HEK293 (cell line): ENCODE data around the gene CLIP3.

Source experiments
- EGR2 ChIP-seq: fragments of 450-650 bp; formaldehyde crosslinking; IDR thresholded peaks from 2 replicates; pipeline ENCODE4 v1.5.1; 2016; ENCODE audit warnings: low read depth, missing biosample characterization, missing genetic modification characterization
- GLI2 ChIP-seq: fragments of 450-650 bp; formaldehyde crosslinking; IDR thresholded peaks from 2 replicates; pipeline ENCODE4; 2017; ENCODE audit warnings: missing biosample characterization, missing genetic modification characterization, low read depth, borderline replicate concordance
- GLIS1 ChIP-seq: fragments of 450-650 bp; formaldehyde crosslinking; IDR thresholded peaks from 2 replicates; pipeline ENCODE4 v1.5.1; 2016; ENCODE audit warnings: missing biosample characterization, missing genetic modification characterization
- GLIS2 ChIP-seq: fragments of 450-650 bp; formaldehyde crosslinking; IDR thresholded peaks from 2 replicates; pipeline ENCODE4 v1.5.1; 2016; ENCODE audit warnings: missing biosample characterization, missing genetic modification characterization
- KLF10 ChIP-seq: fragments of 450-650 bp; IDR thresholded peaks from 2 replicates; pipeline ENCODE4 v1.5.1; 2018; ENCODE audit warnings: missing biosample characterization, mild to moderate bottlenecking, missing genetic modification characterization
- KLF16 ChIP-seq: fragments of 450-650 bp; formaldehyde crosslinking; IDR thresholded peaks from 2 replicates; pipeline ENCODE4 v1.5.1; 2017; ENCODE audit warnings: missing biosample characterization, missing genetic modification characterization
- KLF7 ChIP-seq: fragments of 450-650 bp; formaldehyde crosslinking; IDR thresholded peaks from 2 replicates; pipeline ENCODE4 v1.5.1; 2016; ENCODE audit warnings: missing biosample characterization, missing genetic modification characterization, borderline replicate concordance
- ZFP69B ChIP-seq: fragments of 450-650 bp; formaldehyde crosslinking; IDR thresholded peaks from 2 replicates; pipeline ENCODE4 v1.5.1; 2016; ENCODE audit warnings: missing biosample characterization, missing genetic modification characterization
- ZNF121 ChIP-seq: fragments of 450-650 bp; formaldehyde crosslinking; IDR thresholded peaks from 2 replicates; pipeline ENCODE4 v1.5.1; 2016; ENCODE audit warnings: missing biosample characterization, missing genetic modification characterization
- ZNF138 ChIP-seq: fragments of 450-650 bp; formaldehyde crosslinking; IDR thresholded peaks from 2 replicates; pipeline ENCODE4 v1.5.1; 2016; ENCODE audit warnings: missing biosample characterization, missing genetic modification characterization, borderline replicate concordance
- ZNF146 ChIP-seq: fragments of 450-650 bp; formaldehyde crosslinking; IDR thresholded peaks from 2 replicates; pipeline ENCODE4 v1.5.1; 2016; ENCODE audit warnings: missing biosample characterization, missing genetic modification characterization
- ZNF24 ChIP-seq: fragments of 450-650 bp; formaldehyde crosslinking; IDR thresholded peaks from 2 replicates; pipeline ENCODE4 v1.5.1; 2016; ENCODE audit warnings: missing biosample characterization, missing genetic modification characterization
- ZNF324 ChIP-seq: fragments of 450-650 bp; formaldehyde crosslinking; IDR thresholded peaks from 2 replicates; pipeline ENCODE4 v1.5.1; 2016; ENCODE audit warnings: missing biosample characterization, missing genetic modification characterization
- ZNF423 ChIP-seq: fragments of 450-650 bp; formaldehyde crosslinking; IDR thresholded peaks from 2 replicates; pipeline ENCODE4 v1.5.1; 2016; ENCODE audit warnings: missing biosample characterization, missing genetic modification characterization
- ZNF501 ChIP-seq: fragments of 450-650 bp; formaldehyde crosslinking; IDR thresholded peaks from 2 replicates; pipeline ENCODE4 v1.5.1; 2016; ENCODE audit warnings: missing biosample characterization, missing genetic modification characterization
- ZNF600 ChIP-seq: fragments of 450-650 bp; formaldehyde crosslinking; IDR thresholded peaks from 2 replicates; pipeline ENCODE4 v1.5.1; 2016; ENCODE audit warnings: missing biosample characterization, missing genetic modification characterization
- ZNF76 ChIP-seq: fragments of 450-650 bp; formaldehyde crosslinking; IDR thresholded peaks from 2 replicates; pipeline ENCODE4; 2016; ENCODE audit warnings: low read depth, missing biosample characterization, missing genetic modification characterization, borderline replicate concordance
- ZNF792 ChIP-seq: fragments of 450-650 bp; formaldehyde crosslinking; IDR thresholded peaks from 2 replicates; pipeline ENCODE4 v1.5.1; 2016; ENCODE audit warnings: missing biosample characterization, missing genetic modification characterization
- ZNF843 ChIP-seq: fragments of 450-650 bp; formaldehyde crosslinking; IDR thresholded peaks from 2 replicates; pipeline ENCODE4 v1.5.1; 2016; ENCODE audit warnings: missing biosample characterization, missing genetic modification characterization
- ZXDB ChIP-seq: fragments of 450-650 bp; formaldehyde crosslinking; IDR thresholded peaks from 2 replicates; pipeline ENCODE4 v1.5.1; 2016; ENCODE audit warnings: missing biosample characterization, missing genetic modification characterization
- TF ChIP-seq, protein P1 (sequence below): fragments of 450-650 bp; formaldehyde crosslinking; IDR thresholded peaks from 2 replicates; pipeline ENCODE4 v1.5.1; 2016; ENCODE audit warnings: missing biosample characterization, missing genetic modification characterization
- TF ChIP-seq, protein P2 (sequence below): fragments of 450-650 bp; formaldehyde crosslinking; IDR thresholded peaks from 2 replicates; pipeline ENCODE4 v1.5.1; 2017; ENCODE audit warnings: missing biosample characterization, missing genetic modification characterization
- TF ChIP-seq, protein P3 (sequence below): fragments of 450-650 bp; formaldehyde crosslinking; IDR thresholded peaks from 2 replicates; pipeline ENCODE4 v1.5.1; 2017; ENCODE audit warnings: missing biosample characterization, missing genetic modification characterization
- TF ChIP-seq, protein P4 (sequence below): fragments of 450-650 bp; formaldehyde crosslinking; optimal IDR thresholded peaks from 2 replicates; pipeline ENCODE3; 2016; ENCODE audit warnings: missing biosample characterization, mild to moderate bottlenecking, missing genetic modification characterization
- TF ChIP-seq, protein P5 (sequence below): fragments of 450-650 bp; formaldehyde crosslinking; IDR thresholded peaks from 2 replicates; pipeline ENCODE4 v1.5.1; 2016; ENCODE audit warnings: missing biosample characterization, missing genetic modification characterization
- TF ChIP-seq, protein P6 (sequence below): fragments of 450-650 bp; formaldehyde crosslinking; IDR thresholded peaks from 2 replicates; pipeline ENCODE4 v1.5.1; 2016; ENCODE audit warnings: missing biosample characterization, missing genetic modification characterization

Gene CLIP3

DNA sequence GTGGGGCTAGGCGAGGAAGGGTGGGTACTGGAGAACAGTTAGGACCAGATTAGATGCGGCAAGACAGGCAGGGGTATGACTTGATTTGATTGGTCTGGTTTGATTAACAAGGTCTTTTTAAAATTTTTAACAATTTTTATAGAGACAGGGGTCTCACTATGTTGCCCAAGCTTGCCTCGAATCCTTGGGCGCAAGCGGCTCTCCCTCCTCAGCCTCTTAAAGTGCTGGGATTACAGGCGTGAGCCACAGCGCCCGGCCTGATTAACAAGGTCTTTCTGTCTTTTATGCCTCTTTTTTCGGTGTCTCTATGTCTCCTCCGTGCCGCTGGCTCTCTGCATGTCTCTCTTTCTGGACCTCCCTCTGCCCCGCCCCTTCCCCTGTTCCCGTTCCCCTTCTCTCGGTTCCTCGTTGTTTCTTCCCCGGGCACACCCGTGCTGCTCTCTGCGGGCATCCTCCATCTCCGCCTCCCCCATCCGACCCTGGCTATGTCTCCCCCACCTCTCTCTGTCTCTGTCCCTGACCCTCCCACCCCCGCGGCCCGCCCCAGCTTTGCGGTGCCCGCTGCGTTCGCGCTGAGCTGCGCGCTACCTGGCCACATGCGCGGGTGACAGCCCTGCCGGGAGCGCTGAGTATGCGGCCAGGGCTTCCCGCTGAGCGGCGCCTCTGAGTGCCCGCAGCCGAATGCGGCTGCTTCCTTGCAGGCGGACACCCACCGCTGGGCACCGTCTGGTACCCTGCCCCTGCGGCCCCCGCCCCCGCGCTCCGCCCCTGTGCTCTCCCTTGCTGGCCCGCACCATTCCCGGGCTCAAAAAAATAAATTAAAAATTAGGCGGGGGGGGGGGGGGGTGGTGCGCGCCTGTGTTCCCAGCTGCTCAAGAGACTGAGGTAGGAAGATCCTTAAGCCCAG is 45.8 kb downstream of the CLIP3 start (continued):
- TF ChIP-seq ZNF146 (tag by site-specific recombination), result peak; percentile 95
- TF ChIP-seq ZNF76, result peak; percentile 66; the same call in 1 of the 2 replicates
- TF ChIP-seq, protein P1, sequence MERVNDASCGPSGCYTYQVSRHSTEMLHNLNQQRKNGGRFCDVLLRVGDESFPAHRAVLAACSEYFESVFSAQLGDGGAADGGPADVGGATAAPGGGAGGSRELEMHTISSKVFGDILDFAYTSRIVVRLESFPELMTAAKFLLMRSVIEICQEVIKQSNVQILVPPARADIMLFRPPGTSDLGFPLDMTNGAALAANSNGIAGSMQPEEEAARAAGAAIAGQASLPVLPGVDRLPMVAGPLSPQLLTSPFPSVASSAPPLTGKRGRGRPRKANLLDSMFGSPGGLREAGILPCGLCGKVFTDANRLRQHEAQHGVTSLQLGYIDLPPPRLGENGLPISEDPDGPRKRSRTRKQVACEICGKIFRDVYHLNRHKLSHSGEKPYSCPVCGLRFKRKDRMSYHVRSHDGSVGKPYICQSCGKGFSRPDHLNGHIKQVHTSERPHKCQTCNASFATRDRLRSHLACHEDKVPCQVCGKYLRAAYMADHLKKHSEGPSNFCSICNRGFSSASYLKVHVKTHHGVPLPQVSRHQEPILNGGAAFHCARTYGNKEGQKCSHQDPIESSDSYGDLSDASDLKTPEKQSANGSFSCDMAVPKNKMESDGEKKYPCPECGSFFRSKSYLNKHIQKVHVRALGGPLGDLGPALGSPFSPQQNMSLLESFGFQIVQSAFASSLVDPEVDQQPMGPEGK (tag by site-specific recombination), result peak; percentile 98
- TF ChIP-seq ZNF24 (tag by site-specific recombination), result peak; percentile 49; the same call in 1 of the 2 replicates
- no peak for TF ChIP-seq ZNF138
- TF ChIP-seq, protein P2, sequence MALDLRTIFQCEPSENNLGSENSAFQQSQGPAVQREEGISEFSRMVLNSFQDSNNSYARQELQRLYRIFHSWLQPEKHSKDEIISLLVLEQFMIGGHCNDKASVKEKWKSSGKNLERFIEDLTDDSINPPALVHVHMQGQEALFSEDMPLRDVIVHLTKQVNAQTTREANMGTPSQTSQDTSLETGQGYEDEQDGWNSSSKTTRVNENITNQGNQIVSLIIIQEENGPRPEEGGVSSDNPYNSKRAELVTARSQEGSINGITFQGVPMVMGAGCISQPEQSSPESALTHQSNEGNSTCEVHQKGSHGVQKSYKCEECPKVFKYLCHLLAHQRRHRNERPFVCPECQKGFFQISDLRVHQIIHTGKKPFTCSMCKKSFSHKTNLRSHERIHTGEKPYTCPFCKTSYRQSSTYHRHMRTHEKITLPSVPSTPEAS (tag by site-specific recombination), result 0 out of 2 replicates have a peak, but pooled peaks have one; percentile 11
- peak; percentile 48; the same call in 1 of the 2 replicates for TF ChIP-seq ZNF843 (tag by site-specific recombination)
- peak; percentile 96 for TF ChIP-seq KLF16 (tag by site-specific recombination)
- TF ChIP-seq, protein P3, sequence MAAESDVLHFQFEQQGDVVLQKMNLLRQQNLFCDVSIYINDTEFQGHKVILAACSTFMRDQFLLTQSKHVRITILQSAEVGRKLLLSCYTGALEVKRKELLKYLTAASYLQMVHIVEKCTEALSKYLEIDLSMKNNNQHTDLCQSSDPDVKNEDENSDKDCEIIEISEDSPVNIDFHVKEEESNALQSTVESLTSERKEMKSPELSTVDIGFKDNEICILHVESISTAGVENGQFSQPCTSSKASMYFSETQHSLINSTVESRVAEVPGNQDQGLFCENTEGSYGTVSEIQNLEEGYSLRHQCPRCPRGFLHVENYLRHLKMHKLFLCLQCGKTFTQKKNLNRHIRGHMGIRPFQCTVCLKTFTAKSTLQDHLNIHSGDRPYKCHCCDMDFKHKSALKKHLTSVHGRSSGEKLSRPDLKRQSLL (tag by site-specific recombination), result peak; percentile 83; the same call in 1 of the 2 replicates
- TF ChIP-seq ZFP69B (tag by site-specific recombination), result peak; percentile 70
- TF ChIP-seq GLI2 (tag by site-specific recombination), result no peak
- TF ChIP-seq ZNF501 (tag by site-specific recombination), result peak; percentile 92
- TF ChIP-seq ZNF121 (tag by site-specific recombination), result peak; percentile 98
- TF ChIP-seq, protein P4, sequence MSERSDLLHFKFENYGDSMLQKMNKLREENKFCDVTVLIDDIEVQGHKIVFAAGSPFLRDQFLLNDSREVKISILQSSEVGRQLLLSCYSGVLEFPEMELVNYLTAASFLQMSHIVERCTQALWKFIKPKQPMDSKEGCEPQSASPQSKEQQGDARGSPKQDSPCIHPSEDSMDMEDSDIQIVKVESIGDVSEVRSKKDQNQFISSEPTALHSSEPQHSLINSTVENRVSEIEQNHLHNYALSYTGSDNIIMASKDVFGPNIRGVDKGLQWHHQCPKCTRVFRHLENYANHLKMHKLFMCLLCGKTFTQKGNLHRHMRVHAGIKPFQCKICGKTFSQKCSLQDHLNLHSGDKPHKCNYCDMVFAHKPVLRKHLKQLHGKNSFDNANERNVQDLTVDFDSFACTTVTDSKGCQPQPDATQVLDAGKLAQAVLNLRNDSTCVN (tag by site-specific recombination), result peak; percentile 100
- TF ChIP-seq EGR2, result peak; percentile 96
- TF ChIP-seq KLF10, result no peak
- TF ChIP-seq ZXDB, result peak; percentile 73
- TF ChIP-seq, protein P5, sequence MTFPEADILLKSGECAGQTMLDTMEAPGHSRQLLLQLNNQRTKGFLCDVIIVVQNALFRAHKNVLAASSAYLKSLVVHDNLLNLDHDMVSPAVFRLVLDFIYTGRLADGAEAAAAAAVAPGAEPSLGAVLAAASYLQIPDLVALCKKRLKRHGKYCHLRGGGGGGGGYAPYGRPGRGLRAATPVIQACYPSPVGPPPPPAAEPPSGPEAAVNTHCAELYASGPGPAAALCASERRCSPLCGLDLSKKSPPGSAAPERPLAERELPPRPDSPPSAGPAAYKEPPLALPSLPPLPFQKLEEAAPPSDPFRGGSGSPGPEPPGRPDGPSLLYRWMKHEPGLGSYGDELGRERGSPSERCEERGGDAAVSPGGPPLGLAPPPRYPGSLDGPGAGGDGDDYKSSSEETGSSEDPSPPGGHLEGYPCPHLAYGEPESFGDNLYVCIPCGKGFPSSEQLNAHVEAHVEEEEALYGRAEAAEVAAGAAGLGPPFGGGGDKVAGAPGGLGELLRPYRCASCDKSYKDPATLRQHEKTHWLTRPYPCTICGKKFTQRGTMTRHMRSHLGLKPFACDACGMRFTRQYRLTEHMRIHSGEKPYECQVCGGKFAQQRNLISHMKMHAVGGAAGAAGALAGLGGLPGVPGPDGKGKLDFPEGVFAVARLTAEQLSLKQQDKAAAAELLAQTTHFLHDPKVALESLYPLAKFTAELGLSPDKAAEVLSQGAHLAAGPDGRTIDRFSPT (tag by site-specific recombination), result peak; percentile 99
- TF ChIP-seq KLF7 (tag by site-specific recombination), result peak; percentile 77; the same call in 1 of the 2 replicates
- TF ChIP-seq, protein P6, sequence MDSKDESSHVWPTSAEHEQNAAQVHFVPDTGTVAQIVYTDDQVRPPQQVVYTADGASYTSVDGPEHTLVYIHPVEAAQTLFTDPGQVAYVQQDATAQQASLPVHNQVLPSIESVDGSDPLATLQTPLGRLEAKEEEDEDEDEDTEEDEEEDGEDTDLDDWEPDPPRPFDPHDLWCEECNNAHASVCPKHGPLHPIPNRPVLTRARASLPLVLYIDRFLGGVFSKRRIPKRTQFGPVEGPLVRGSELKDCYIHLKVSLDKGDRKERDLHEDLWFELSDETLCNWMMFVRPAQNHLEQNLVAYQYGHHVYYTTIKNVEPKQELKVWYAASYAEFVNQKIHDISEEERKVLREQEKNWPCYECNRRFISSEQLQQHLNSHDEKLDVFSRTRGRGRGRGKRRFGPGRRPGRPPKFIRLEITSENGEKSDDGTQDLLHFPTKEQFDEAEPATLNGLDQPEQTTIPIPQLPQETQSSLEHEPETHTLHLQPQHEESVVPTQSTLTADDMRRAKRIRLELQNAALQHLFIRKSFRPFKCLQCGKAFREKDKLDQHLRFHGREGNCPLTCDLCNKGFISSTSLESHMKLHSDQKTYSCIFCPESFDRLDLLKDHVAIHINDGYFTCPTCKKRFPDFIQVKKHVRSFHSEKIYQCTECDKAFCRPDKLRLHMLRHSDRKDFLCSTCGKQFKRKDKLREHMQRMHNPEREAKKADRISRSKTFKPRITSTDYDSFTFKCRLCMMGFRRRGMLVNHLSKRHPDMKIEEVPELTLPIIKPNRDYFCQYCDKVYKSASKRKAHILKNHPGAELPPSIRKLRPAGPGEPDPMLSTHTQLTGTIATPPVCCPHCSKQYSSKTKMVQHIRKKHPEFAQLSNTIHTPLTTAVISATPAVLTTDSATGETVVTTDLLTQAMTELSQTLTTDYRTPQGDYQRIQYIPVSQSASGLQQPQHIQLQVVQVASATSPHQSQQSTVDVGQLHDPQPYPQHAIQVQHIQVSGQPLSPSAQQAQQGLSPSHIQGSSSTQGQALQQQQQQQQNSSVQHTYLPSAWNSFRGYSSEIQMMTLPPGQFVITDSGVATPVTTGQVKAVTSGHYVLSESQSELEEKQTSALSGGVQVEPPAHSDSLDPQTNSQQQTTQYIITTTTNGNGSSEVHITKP, result peak; percentile 92
- peak; percentile 64 for TF ChIP-seq GLIS1 (tag by site-specific recombination)
- peak; percentile 95 for TF ChIP-seq ZNF600 (tag by site-specific recombination)
- TF ChIP-seq GLIS2 (tag by site-specific recombination), result peak; percentile 85
- TF ChIP-seq ZNF324 (tag by site-specific recombination), result 0 out of 2 replicates have a peak, but pooled peaks have one; percentile 45
- peak; percentile 72; the same call in 1 of the 2 replicates for TF ChIP-seq ZNF423
- peak; percentile 82; the same call in 1 of the 2 replicates for TF ChIP-seq ZNF792 (tag by site-specific recombination)
